Spleen (tissue), 7 donors: Measurements from ENCODE around the gene NHSL1.

Source experiments
- CTCF ChIP-seq, 11 experiments: fragments of 200-600 bp in 7 of 11; fragments of 450-650 bp in 4 of 11; sonication (generic) in 4 of 11; IDR thresholded peaks in 8 of 11; conservative IDR thresholded peaks in 3 of 11; 1 replicate in 7 of 11; 2 replicates in 4 of 11; pipeline versions ENCODE4 v1.4.0 to v1.8.0; 2016 to 2021; ENCODE audit warnings: antibody characterized with exemption in 11 of 11, inconsistent platforms in 4 of 11, mild to moderate bottlenecking in 1 of 11
- POLR2A ChIP-seq, 3 donors: fragments of 450-650 bp; IDR thresholded peaks; one replicate each; pipeline ENCODE4 v1.5.1; 2017; ENCODE audit warnings: antibody characterized with exemption in 3 of 3, mild to moderate bottlenecking in 1 of 3
- POLR2AphosphoS5 ChIP-seq, 3 donors: sonication (generic); formaldehyde crosslinking; IDR thresholded peaks; one replicate each; pipeline ENCODE4 v1.5.1; 2017; ENCODE audit warnings: antibody characterized with exemption in 3 of 3
- donor health status: DM: no; HTN: no; CAD: no; lungs with moderate emphysema.
- donor health status: DM: no; HTN: no; CAD: no.
- donor health status: DM: no; HTN: no; CAD: no.

GRCh38 chr6:138404666-138405337 lies 94.5 kb downstream of the NHSL1 start:
- no peak for TF ChIP-seq CTCF (IDR thresholded peaks at IDR 0.05 in 8 of 11, conservative IDR thresholded peaks at IDR 0.05 in 3 of 11)
- TF ChIP-seq POLR2AphosphoS5 (IDR thresholded peaks at IDR 0.05), result no peak
- no peak for TF ChIP-seq POLR2A (IDR thresholded peaks at IDR 0.05)
